ENCODE results near the gene CLSTN2. TPM values are rescaled to one million over a fixed set of nuclear protein-coding genes. Genes with fewer than 3 reads are reported as not detected.

Gene CLSTN2
- total RNA-seq, 1 donor = not detected

DNA sequence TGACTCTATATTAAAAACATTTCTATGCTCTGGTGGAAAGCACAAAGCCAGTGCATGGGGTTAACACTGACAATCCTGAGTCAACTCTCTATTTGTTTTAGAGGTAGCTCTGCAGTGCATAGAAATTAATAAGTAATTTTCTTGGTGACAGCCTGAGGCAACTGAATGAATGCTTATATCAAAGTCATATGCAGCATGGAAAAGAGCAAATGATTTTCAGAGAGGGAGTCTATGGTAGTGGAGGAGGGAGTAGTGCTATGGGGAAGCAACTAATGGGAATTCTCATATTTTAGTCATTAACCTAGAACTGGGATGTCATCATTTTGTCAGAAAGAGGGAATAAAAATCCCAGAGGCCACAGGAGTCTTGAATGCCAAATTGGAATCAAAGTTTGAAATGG lies 99.1 kb downstream of the CLSTN2 start:
- H3K9me3 ChIP-seq (ENCODE audit: low read depth, low read length) = no peaks in the 10 kb centered on the region
- H3K27me3 ChIP-seq (ENCODE audit: insufficient read depth, low read length) = no peaks in the 10 kb centered on the region
- no peak overlapping the region for H3K4me3 ChIP-seq (ENCODE audit: low read length)
- no peaks in the 10 kb centered on the region for H3K4me1 ChIP-seq (ENCODE audit: insufficient read depth, low read length)

DNA sequence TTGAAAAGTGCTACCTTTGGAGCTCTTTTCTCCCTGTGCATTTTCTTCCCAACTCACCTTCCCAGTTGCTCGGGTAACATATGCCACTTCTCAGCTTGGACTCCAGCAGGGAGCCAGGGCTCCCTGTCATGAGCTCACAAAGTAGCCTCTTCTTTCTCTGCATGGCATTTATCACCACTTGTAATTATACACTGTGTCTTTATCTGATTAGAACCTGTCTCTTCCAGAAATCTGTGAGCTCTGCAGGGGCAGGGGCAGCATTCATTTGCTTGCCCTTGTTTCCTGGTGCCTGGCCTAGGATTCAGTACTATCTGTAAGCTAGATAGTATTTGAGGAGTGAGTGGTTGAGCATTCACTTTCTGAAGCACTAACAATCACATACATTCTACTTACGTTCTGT lies 100.9 kb downstream of the CLSTN2 start:
- Histone ChIP-seq H3K9me3 (ENCODE audit: low read depth, low read length) (no peaks in the 10 kb centered on the region), H3K4me3 (ENCODE audit: low read length) (no peak overlapping the region), H3K27me3 (ENCODE audit: insufficient read depth, low read length) (no peaks in the 10 kb centered on the region), H3K4me1 (ENCODE audit: insufficient read depth, low read length) (no peaks in the 10 kb centered on the region)

DNA sequence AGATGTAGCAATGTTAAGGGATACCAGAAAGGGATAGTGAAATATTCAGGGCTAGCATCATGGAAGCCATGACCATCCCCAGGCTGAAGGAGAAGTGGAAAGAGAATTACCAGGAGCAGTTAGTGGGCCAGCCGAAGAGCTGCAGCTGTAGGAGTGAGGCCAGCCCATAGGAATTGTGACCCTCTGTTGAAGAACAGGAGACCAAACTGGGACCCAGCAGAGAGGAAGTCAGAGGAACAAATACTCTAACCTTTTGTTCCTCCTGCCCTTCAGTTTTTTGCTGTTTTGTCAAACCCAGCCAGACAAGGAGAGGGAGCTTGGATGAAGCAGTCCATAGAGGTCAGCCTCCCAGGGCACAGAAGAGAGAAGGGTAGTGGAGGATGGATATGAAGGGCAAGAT lies 115.4 kb downstream of the CLSTN2 start:
- Histone ChIP-seq H3K4me1 (ENCODE audit: insufficient read depth, low read length) (no peaks in the 10 kb centered on the region), H3K4me3 (ENCODE audit: low read length) (no peak overlapping the region), H3K9me3 (ENCODE audit: low read depth, low read length) (no peaks in the 10 kb centered on the region), H3K27me3 (ENCODE audit: insufficient read depth, low read length) (no peaks in the 10 kb centered on the region)

DNA sequence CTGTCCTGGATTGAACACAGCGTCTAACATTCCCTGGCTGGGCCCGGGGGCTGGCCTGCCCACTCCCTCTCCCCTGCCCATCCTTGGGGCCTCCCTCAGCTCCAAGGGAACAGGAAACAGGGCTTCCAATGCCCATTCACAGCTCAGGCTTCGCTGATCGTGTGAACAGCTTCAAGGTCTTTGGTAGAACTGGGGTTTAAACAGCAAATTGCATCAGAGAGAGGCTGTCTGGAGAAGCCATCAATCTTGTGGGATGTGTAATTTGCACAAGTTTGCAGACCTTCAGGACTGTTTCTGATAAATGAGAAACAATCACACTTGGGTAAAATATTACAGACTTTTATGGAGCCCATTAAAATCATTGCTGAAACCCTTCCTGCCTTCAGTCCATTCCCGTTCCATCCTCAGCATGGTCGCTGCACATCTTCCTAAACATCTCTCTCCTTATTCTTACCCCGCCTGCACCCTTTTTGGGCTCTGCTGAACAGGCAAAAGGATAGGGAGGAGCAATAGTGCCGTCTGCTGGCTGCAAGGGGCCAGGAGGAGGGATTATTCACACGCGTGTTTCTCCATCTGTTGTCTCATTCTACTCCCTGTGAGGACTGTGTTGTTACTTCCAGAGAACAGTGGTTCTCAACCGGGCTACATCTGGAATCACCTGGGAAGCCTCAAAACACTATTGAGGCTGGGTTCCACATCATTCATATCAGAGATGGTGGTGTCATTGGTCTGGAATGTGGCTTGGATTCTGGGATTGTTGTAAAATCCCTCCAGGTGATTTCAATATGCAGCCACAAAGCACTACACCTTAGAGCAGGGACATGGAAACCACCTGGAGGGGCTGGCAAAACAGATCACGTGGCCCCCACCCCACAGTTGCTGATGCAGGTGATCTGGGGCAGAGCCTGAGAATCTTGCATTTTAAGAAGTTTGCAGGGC lies 116.3 kb downstream of the CLSTN2 start:
- Histone ChIP-seq H3K9me3 (ENCODE audit: low read depth, low read length) (no peaks in the 10 kb centered on the region), H3K4me1 (ENCODE audit: insufficient read depth, low read length) (no peaks in the 10 kb centered on the region), H3K4me3 (ENCODE audit: low read length) (no peak overlapping the region), H3K27me3 (ENCODE audit: insufficient read depth, low read length) (no peaks in the 10 kb centered on the region)

- Histone ChIP-seq H3K4me1 (ENCODE audit: insufficient read depth, low read length) (no peaks in the 10 kb centered on the region), H3K4me3 (ENCODE audit: low read length) (no peak overlapping the region), H3K9me3 (ENCODE audit: low read depth, low read length) (no peaks in the 10 kb centered on the region), H3K27me3 (ENCODE audit: insufficient read depth, low read length) (no peaks in the 10 kb centered on the region)
Observed at GRCh38 chr3:140052771-140053702, 118.1 kb downstream of the CLSTN2 start.

GRCh38 chr3:140053794-140054193 lies 118.8 kb downstream of the CLSTN2 start:
- H3K27me3 ChIP-seq (ENCODE audit: insufficient read depth, low read length) = no peaks in the 10 kb centered on the region
- H3K4me1 ChIP-seq (ENCODE audit: insufficient read depth, low read length) = no peaks in the 10 kb centered on the region
- no peak overlapping the region for H3K4me3 ChIP-seq (ENCODE audit: low read length)
- no peaks in the 10 kb centered on the region for H3K9me3 ChIP-seq (ENCODE audit: low read depth, low read length)

DNA sequence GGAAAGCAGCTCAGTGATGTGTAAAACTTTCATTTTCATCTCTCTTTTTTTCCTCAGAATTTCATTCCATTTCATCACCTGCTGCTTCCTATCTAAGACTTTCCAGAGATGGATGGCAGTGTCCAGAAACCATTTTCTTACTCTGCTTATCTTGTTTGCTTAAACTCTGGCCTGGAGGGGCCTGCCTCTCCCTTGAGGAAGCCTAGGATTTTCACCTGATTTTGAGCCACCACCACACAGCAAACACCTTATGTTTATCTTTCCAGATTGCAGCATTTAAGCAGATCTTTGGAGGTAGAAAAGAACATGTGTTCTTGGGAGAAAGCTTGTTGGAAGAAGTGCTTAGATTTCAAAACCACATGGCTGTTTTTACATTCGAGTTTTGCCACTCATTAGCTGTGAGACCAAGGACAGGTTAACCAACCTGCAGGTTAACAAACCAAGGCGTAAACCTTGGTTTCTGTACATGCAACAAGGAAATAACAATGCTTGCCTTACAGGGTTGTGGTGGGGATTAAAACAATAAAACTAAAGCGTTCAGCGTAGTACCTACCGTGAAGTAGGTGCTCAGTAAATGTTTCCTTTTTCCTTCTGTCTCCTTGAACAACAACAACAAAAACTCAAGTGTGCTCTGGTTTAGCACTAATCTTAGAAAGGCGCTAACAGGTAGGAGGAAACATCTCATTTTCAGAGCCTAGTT lies 120.3 kb downstream of the CLSTN2 start:
- Histone ChIP-seq H3K4me1 (ENCODE audit: insufficient read depth, low read length) (no peaks in the 10 kb centered on the region), H3K4me3 (ENCODE audit: low read length) (no peak overlapping the region), H3K9me3 (ENCODE audit: low read depth, low read length) (no peaks in the 10 kb centered on the region), H3K27me3 (ENCODE audit: insufficient read depth, low read length) (no peaks in the 10 kb centered on the region)

DNA sequence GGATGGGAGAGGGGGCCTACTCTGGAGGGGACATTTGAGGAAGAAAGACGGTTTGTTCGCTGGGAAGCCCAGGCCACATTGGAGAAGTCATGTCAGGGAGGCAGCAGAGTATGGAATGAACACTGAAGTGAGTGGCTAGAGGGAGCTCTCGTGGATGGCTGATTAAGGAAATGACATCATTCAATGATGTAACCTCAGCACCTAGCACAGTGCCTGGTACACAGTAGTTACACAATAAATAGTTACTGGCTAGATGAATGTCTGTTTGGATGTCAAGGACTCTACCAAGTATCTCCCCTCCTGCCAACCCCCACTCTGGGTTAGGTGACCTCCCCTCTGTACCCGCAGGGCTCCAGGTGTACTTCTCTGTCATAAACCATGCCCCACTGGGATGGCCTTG lies 121.1 kb downstream of the CLSTN2 start:
- no peaks in the 10 kb centered on the region for H3K27me3 ChIP-seq (ENCODE audit: insufficient read depth, low read length)
- no peaks in the 10 kb centered on the region for H3K4me1 ChIP-seq (ENCODE audit: insufficient read depth, low read length)
- H3K4me3 ChIP-seq (ENCODE audit: low read length) = no peak overlapping the region
- no peaks in the 10 kb centered on the region for H3K9me3 ChIP-seq (ENCODE audit: low read depth, low read length)

DNA sequence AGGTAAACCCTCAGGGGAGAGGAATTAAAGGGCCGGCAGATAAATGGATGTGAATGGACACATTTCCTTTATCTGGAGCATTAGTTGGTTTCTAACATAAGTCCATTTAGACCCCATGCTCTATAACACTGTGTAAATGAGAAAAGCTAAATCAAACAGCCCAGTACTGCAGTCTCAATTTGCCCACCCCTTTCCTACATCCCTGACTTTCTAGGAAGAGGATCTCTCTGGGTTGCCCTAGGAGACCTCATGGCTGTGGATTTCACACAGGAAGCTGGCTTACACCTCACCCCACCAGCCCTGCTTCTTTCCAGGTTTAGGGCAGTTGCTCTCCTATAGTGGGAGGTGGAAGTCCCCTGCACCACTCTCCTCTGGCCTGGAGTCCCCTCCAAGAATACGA lies 126.2 kb downstream of the CLSTN2 start:
- no peaks in the 10 kb centered on the region for H3K27me3 ChIP-seq (ENCODE audit: insufficient read depth, low read length)
- no peaks in the 10 kb centered on the region for H3K4me1 ChIP-seq (ENCODE audit: insufficient read depth, low read length)
- no peak overlapping the region for H3K4me3 ChIP-seq (ENCODE audit: low read length)
- H3K9me3 ChIP-seq (ENCODE audit: low read depth, low read length) = no peaks in the 10 kb centered on the region

DNA sequence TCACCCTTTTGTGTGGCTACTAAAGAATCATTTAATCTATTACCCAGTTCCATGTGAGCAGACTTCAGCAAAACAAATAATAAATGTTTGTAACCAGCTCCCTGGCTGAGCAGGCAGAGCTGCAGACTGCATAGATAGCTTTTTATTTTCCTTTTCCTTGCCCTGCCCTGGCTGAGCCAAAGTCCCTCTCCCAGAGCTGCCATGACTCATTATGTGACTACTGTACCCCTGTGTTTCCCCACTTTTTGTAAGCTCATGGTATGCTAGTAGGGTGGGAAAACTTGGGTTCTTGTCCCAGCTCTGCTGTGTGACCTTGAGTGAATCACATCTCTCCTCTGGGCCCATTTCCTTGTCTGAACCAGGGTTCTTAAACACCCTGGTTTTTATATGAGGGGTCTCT lies 127.5 kb downstream of the CLSTN2 start:
- Histone ChIP-seq H3K4me1 (ENCODE audit: insufficient read depth, low read length) (no peaks in the 10 kb centered on the region), H3K4me3 (ENCODE audit: low read length) (no peak overlapping the region), H3K9me3 (ENCODE audit: low read depth, low read length) (no peaks in the 10 kb centered on the region), H3K27me3 (ENCODE audit: insufficient read depth, low read length) (no peaks in the 10 kb centered on the region)

GRCh38 chr3:140067487-140067886 lies 132.5 kb downstream of the CLSTN2 start:
- H3K27me3 ChIP-seq (ENCODE audit: insufficient read depth, low read length) = no peaks in the 10 kb centered on the region
- no peaks in the 10 kb centered on the region for H3K4me1 ChIP-seq (ENCODE audit: insufficient read depth, low read length)
- no peaks in the 10 kb centered on the region for H3K9me3 ChIP-seq (ENCODE audit: low read depth, low read length)
- no peak overlapping the region for H3K4me3 ChIP-seq (ENCODE audit: low read length)

DNA sequence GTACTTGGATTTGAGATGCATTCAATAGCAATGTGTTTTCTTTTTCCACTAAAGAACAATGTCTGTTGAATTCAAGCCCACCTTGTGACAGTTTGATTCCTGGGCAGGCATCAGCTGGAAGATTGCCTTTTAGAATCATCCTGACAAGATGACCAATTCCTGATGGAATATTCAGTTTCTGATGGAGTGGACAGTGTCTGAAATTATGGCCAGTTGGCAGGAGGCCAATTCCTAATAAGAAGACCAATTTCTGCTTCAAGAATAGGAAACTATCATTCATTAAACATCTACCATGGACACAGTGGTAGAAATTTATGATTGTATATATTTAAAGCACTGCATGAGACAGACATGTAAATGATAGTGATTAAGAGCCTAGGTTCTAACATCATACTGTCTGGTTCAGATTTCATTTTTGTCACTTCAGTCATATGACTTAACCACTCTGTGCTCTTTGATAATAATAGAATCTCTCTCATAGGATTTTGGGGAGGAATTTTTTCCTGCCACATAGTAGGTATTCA lies 133.6 kb downstream of the CLSTN2 start:
- Histone ChIP-seq H3K9me3 (ENCODE audit: low read depth, low read length) (no peaks in the 10 kb centered on the region), H3K4me3 (ENCODE audit: low read length) (no peak overlapping the region), H3K4me1 (ENCODE audit: insufficient read depth, low read length) (no peaks in the 10 kb centered on the region)

DNA sequence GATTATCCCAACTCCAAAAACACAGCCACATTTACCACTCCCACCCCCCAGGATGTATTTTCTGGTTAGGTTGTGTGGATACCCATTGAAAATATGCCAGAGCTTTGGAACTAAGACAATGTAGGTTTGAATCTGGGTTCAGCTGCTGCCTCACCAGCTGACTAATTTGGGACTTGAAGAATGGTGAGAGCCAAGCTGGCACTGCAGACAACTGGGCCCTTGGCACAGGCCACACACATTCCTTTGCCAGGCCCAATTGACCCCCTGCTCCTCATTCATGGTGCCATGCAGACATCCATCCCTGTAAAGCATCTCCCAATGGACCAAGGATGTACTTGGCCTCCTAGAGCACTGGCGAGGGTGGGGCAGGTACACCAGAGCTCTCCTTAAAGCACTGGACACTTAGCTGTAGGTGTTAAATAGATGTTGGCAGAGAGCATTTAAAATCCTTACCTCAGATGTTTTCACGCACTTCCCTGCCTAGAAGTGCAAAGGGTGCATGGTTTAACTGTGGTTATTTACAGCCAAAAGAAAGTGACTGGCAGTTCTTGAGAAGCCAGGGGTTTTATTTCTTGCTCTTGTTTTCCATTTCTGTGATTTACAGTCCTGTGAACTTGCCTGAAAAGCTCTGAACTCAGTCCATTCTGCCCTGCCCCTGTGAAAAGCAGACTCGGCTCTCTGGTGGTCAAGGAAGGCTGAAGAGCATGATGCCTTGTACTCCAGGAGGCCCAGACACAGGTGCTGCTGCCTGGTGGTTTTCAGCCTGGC lies 138.5 kb downstream of the CLSTN2 start:
- H3K4me3 ChIP-seq (ENCODE audit: low read length) = no peak overlapping the region
- H3K9me3 ChIP-seq (ENCODE audit: low read depth, low read length) = no peaks in the 10 kb centered on the region
- no peaks in the 10 kb centered on the region for H3K4me1 ChIP-seq (ENCODE audit: insufficient read depth, low read length)
- no peaks in the 10 kb centered on the region for H3K27me3 ChIP-seq (ENCODE audit: insufficient read depth, low read length)

More for the DNA sequence above, 133.6 kb downstream of the CLSTN2 start:
- H3K27me3 ChIP-seq (ENCODE audit: insufficient read depth, low read length) = no peaks in the 10 kb centered on the region

- H3K9me3 ChIP-seq (ENCODE audit: low read depth, low read length) = no peaks in the 10 kb centered on the region
- no peak overlapping the region for H3K4me3 ChIP-seq (ENCODE audit: low read length)
- no peaks in the 10 kb centered on the region for H3K27me3 ChIP-seq (ENCODE audit: insufficient read depth, low read length)
- no peaks in the 10 kb centered on the region for H3K4me1 ChIP-seq (ENCODE audit: insufficient read depth, low read length)
Observed at GRCh38 chr3:140076552-140076951, 141.6 kb downstream of the CLSTN2 start.
